HG03460 (cell line): ENCODE data around the gene DGLUCY.
"Not testable (repeated sequence)": the region's sequence is repeated elsewhere in the genome, so short reads cannot be mapped to it uniquely, and the experiment has no call there.

ENCODE experiments used
- ATAC-seq: cut with Tn5 transposase; IDR thresholded peaks from one replicate; pipeline ENCODE4 v1.9.1; 2021; ENCODE audit not compliant: unreplicated experiment

DGLUCY gene

DNA sequence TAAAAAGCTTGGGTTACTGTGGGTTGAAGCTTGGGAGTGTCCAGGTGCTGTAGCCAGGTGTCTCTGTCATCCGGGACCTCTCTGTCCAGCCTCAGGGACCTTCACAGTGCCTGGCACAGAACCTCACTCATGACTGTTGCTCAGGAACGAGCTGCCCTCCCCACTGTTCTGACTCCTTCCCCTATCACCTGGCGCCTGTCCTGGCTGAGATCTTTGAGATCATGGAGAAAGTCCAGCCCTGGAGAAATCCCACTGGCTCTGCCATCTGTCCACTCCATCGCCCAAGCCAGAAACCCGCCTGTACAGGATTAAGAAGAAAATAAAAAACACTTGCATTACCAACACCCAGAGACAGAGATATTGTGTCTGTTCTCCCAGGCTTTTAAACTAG lies 53.5 kb downstream of the DGLUCY start:
- no peak for ATAC-seq

DNA sequence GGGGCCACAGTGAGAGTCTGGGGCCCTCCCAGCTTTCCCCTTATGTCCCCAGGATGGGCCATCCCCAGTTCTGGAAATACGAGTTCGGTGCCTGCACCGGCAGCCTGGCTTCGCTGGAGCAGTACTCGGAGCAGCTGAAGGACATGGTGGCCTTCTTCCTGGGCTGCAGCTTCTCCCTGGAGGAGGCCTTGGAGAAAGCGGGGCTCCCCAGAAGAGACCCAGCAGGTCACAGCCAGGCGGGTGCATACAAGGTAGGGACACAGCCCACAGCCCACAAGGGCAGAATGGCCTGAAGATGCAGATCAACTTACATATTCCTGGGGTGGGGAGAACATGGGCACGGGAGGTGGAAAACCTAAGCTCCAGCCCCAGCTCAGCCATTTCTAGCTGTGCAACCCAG lies 56.1 kb downstream of the DGLUCY start:
- no peak for ATAC-seq

DNA sequence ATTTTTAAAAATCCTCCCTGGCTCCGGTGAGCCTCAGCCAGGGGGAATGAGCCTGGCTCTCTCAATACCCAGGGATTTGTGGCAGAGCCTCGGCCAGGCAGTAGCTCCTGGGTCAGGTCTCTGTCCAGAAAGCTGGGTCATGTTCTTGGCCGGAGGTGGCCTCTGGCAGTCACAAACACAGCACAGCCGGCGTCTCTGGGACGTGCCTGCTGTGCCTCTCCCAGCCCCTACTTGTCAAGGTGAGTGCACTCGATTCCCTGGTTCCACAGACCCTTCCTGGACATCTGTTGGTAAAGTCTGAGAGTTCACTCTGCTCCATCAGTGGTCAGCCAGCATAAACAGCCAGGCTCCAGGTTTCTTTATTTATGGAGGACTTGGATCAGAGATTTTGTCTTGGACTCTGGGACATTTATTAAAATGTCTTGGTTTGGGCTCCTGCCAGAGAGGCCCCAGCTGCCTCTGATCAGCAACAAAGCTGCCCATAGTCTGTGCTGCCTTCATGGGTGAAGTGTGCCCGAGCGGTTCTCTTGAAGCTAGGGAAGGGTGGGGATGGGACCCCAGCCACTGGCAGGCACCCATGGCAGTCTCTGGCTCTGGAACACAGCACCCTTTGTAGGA lies 56.7 kb downstream of the DGLUCY start:
- no peak for ATAC-seq

DNA sequence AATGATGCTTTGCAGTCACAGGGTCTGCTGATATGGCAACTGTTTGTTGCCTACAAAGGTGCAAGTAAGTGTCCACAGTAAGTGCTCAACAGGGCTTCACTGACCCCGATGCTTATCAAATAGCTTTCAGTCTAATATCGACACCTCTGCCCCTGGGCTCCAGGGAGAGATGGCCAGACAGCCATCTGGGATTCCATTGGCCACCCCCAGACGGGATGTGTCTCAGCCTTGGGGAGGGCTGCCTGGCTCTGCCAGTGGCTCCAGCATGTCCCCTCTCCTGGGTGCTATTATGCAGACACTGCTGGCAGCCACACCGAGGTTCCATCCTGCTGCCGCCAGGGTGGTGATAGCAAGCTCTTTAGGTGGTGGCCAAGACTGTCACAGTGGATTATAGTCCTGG lies 57.4 kb downstream of the DGLUCY start:
- ATAC-seq = no peak

DNA sequence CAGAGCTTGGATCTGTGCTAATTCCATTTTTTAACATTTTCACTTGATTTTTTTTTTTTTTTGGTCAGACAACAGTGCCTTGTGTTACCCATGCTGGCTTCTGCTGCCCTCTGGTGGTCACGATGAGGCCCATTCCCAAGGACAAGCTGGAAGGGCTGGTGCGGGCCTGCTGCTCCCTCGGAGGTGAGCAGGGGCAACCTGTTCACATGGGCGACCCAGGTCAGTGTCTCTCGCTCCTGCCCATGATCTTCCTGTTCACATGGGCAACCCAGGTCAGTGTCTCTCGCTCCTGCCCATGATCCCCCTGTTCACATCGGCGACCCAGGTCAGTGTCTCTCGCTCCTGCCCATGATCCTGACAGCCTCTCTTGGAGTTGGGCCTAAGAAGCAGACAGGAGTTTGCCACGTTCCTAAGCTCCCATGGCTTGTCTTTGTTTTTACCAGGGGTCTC lies 59.4 kb downstream of the DGLUCY start:
- ATAC-seq = no peak

DNA sequence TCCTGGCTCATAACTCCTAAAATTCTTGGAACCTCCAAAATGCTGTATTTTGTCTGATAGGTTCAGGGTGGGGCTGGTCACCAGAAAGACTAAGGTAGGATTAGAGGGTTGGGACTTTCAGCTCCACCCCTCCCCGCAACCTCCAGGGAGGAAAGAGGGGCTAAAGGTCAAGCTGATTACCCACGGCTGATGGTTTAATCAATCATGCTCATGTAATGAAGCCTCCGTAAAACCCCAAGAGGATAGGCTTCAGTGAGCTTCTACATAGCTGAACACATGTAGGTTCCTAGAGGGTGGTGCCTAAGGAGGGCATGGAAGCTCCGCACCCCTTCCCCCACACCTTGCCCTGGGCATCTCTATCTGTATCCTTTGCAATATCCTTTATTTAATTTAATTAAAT lies 60.0 kb downstream of the DGLUCY start:
- ATAC-seq = no peak

DNA sequence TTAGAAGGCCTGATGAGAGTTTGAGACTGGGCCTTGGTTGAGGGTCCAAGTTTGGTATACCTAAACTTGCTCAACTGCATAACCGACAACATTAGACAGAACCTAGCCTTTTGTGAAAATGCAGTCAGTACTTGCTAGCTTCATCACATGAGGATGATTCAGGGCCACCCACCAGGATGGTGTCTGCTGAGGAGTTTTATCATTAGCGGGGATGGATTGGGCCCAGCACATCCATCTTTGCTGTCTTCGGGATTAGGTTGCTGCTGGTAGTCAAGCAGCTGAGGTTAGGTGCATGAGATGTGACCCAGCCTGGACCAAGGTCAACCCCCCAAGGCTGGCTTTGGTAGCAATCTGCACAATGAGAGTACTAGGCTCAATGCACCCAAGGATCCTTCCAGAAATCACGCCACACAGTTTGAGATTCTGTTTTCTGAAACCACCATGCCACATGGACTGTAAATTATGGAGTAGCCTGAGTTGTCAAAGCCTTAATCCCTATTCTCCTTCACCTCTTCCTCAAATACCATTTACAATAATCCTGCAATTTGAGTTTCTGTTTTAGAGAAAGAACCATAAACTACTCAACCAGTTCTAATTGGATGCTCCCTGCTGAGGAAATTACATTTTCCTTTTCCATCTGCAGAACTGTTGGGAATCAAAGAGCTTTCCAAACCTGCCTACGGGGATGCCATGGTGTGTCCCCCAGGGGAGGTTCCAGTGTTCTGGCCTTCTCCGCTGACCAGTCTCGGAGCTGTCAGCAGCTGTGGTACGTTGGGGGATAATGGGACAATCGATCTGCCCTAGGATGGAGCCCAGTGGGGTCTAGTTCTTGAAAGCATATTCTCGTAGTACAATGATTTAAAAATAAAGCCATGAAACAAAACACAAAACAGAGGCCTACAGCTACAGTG lies 61.7 kb downstream of the DGLUCY start:
- ATAC-seq = no peak

DNA sequence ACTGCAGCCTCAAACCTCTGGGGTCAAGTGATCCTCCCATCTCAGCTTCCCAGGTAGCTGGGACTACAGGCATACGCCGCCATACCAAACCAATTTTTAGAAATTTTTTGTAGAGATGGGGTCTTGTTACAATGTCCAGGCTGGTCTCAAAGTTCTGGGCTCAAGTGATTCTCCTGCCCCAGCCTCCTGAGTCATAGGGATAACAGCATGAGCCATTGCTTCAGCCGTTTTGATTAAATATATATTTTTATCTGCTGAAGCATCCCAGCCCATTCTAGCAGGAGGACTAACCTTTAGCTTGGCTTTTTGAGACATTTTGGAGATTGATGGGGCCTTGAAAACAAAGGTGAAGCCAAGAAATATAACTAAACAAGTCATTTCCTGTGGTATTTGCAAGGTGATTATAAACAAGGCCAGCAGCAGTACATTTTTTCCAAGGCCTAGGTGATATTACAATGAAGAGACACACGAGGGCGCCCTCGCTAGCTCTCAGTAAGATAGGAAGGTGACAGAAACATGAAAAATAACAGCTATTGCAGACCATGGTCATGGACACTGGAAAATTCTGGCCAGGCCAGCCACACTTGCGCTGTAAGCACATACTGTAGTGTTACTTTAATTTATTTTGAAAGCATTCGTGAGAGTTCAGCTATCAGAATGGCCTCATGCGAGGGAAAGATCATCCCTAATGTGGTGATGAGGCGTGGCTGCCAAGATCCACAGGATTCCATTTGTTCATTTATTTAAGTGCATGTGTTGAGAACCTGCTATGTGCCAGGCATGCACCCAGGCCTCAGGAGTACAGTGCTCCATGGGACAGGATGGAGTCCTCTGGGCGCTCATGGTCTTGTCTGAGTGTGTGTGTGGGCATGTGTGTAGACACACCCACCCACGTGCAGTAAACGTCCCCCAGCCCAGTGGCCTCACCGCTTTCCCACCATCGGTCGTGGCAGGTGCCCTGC lies 63.5 kb downstream of the DGLUCY start:
- ATAC-seq = peak; percentile 57

DNA sequence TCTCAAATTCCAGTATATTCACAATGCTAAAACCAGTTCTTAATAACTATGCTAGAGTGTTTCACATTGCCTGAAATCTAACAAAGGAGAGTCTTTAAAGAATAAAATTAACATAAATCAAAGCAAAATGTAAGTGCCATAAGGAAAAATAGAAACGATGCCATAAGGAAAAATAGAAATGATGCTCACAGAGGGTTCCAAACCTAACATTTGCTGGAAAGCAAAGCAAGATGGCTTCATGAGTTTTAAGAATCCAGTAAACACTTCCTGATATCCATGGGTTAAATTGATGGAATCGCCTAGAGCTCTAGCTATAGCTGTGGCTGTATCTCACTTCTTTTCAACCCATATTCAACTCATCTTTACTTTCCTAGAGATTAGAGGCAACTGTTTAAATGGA lies 66.7 kb downstream of the DGLUCY start:
- ATAC-seq = no peak

DNA sequence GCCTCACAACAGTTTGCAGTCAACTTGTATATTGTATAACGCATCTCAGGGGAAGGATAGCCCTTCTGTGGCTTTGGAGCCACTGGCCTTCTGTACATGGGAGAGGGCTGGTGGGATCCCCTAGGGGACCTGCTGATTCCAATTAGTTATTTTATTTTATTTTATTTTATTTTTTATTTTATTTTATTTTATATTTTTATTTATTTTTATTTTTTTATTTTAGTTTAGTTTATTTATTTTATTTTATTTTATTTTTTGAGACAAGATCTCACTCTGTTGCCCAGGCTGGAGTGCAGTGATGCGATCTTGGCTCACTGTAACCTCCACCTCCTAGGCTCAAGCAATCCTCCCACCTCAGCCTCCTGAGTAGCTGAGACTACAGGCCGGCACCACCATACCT lies 68.9 kb downstream of the DGLUCY start:
- not testable (repeated sequence) for ATAC-seq

DNA sequence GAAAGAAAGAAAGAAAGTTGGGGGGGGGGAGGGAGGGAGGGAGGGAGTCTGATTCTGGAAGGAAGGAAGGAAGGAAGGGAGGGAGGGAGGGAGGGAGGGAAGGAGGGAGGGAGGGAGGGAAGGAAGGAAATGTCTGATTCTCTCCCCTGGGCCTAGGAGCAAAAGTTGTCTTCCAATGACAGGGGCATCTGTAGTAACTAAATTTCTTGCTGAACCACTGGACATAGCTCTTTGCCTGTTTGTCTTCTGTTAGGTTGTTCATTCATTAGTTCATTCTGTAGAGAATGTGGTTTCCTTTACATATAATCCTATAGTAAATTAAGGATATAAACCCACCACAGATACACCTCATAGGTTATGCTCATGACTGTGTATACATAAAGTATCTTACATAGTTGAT lies 70.7 kb downstream of the DGLUCY start:
- no peak for ATAC-seq

DNA sequence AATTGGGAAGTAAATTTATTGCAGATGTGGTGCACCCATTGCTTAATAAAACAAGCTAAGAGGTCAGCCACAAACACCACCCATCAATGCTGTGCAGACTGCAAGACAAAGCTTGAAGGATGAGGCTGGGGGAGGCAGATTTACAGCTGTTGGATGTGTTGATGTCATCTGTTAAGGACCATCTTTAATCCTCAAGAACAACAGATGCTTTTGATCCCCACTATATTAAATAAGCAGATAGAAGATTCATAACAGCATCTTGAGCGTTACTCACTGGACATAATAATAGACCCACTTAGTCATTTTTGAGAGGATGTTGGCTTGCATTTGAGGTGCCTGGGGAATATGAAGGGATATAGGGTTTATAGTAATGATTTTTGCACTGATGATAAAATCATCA lies 71.8 kb downstream of the DGLUCY start:
- no peak for ATAC-seq

DNA sequence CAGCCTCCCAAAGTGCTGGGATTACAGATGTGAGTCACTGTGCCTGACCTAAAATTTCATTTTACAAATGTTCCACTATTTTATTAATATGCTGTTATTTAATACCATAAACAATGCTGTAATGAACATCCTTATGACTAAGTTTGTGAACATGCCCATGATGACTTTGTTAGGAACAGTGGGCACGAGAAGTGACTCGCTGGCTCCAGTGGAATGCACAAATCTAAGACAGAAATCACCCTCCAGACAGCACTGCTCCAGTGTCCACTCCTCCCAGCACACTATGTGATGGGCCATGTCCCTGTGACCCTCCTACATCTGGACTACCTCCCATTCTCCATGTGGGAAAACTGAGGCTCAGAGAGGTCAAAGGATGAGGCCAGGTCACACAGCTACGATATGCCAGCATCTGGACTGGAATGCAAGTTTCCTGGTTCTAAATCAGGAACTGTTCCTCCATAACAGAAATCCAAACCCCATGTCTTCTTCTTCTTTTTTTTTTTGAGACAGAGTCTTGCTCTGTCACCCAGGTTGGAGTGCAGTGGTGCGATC lies 72.7 kb downstream of the DGLUCY start:
- no peak for ATAC-seq

DNA sequence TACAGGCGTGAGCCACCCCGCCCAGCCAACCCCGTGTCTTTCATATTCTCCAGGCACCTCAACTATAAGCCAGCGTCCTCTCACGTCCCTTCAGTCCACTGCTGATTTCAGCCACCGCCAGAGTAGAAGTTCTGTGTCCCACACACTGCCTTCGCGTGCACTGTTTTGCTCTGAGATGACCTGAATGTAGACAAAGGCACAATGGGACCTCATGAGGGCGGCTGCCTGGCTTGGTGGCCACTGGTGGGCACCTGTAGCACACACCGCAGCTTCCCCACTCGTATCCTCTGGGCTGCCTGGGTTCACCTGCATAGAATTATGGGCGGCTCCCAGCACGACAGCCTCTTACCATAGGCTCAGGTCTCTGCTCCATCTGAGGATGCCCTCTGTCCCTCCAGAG lies 73.4 kb downstream of the DGLUCY start:
- ATAC-seq = no peak

DNA sequence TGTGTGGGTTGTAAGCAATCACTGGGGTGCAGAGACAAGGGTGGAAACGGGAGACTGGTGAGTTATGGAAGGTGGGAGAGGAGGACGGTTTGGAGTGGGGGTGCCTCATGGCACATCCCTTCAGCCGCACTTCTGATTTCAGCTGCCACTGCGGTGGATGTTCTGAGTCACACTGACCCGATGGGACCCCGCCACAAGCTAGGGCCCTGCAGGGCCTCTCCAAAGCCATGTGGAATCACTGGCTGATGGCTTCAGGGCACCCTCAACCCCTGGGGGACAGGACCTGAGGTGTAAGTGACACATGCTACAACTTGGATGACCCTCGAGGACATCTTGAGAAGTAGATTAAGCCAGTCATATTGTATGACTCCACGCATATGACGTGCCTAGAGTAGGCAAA lies 77.0 kb downstream of the DGLUCY start:
- no peak for ATAC-seq

DNA sequence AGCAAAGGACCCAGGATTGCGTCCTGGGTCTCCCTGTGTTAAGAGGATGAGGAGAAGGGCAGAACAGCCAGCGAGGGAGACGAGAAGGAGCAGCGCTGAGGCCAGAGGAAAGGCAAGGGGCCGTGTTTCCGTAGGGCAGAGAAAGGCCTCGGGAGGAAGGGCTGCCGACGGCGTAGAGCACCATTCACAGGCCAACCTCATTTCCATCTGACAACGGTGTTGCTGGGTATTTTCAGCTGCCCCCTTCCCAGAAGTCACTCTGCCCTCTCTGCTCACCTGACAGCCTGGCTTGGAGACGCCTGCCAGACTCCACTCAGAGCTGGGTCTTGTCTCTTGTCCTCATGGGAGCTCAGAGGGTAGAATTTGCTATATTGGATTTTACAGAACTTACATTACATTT lies 79.2 kb downstream of the DGLUCY start:
- no peak for ATAC-seq

DNA sequence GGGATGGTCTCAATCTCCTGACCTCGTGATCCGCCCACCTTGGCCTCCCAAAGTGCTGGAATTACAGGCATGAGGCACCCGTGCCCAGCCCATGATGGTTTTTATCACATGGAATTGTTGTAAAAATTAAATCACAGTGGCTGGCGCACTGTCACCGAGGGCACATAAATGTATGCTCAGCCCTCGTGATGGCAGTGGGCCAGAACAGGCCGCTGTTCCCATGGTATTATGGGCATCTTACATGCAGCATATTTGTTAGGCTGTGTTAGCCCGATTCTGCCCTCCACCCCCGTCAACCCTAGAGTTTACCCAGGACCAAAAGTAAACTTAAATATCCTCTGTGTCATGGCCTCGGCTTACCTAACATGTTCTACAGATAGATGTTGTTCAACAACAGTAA lies 82.0 kb downstream of the DGLUCY start:
- ATAC-seq = no peak

DNA sequence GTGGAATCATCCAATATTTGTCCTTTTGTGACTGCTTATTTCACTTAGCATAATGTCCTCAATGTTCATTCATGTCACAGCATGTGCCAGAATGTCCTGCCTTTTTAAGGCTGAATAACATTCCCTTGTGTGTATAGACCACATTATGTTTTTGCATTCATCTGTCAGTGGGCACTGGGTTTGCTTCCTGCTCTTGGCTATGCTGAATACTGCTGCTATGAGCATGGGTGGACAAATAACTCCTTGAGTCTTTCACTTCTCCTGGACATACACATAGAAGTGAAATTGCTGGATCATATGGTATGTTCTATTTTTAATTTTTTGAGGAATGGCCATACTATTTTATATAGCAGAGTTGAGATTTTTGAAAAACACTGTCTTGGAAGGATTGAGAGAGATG lies 83.8 kb downstream of the DGLUCY start:
- no peak for ATAC-seq

DNA sequence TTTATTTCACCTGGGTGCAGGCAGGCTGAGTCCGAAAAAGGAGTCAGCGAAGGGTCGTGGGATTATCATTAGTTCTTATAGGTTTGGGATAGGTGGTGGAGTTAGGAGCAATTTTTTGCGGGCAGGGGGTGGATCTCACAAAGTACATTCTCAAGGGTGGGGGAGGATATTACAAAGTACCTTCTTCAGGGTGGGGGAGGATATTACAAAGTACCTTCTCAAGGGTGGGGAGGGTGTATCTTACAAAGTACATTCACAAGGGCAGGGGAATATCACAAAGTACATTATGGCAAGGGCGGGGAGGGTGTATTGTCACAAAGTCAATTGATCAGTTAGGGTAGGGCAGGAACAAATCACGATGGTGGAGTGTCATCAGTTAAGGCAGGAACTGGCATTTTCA lies 86.9 kb downstream of the DGLUCY start:
- ATAC-seq = not testable (repeated sequence)

DNA sequence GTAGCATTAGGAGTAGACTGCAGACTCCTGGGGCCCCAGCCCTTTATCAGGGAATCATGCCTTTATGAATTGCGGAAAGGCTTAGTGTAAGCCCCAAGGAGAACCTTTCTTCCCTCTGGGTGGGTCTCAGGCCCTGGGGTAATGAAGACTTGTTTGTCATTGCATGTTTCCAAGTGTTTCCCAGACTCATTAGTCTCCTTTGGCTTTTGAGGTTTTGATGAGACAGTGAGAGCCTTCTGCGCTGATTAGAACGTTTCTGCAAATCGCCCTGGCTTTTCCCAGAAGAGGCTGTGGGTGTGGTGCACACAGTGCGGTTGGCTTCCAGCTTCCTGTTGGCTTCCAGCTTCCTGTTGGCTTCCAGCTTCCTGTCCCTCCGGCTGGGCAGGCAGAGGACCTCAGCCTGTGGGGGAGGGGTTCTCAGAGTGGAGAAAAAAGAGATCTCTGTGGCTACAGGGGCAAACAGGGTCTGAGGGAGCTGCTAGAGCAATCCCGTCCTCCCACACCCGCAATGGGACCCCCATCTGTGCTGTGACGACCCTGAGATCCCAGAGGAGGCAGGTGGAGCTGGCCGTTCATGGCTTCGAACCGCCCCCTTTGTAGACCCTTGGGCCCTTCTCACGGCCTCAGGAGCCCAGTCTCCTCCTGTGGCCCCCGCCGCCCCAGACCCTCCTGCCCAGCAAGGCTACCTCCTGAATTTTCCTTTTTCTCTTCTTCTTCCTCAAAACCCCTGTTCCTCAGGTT lies 88.5 kb downstream of the DGLUCY start:
- no peak for ATAC-seq
